Esophagus squamous epithelium (tissue), 4 donors: ENCODE data around the gene BCL2.

Experiments used
- POLR2A ChIP-seq, 4 donors: fragments of 450-650 bp; IDR thresholded peaks; one replicate each; pipeline ENCODE4 v1.6.1; 2017; ENCODE audit warnings: antibody characterized with exemption in 4 of 4, mild to moderate bottlenecking in 4 of 4, moderate library complexity in 3 of 4
- TF ChIP-seq, protein P1 (sequence below), 6 experiments: fragments of 450-650 bp in 4 of 6; fragments of 200-600 bp in 2 of 6; sonication (generic) in 2 of 6; IDR thresholded peaks; one replicate each; pipeline ENCODE4 v1.5.1; 2016 to 2019; ENCODE audit warnings: antibody characterized with exemption in 6 of 6, mild to moderate bottlenecking in 4 of 6, moderate library complexity in 4 of 6

DNA sequence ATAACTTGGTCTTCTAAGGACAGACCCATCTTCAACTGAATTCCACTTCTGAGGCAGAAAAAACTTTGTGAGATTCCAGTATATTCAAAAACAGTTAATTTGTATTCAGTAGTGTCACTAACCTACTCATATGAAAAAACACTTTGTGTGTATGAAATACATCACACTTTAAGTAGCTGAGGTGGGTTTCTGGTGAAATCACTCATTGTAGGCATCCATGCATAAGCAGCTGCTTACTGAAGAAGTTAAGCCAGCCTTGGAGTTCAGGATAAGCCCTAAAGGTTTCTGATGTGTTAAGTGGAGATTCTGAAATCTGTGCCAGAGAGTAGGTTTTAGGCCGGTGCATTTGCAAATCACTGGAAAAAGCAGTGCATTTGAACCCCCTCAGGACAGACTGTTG is 128.2 kb downstream of the BCL2 start:
- TF ChIP-seq, protein P1, sequence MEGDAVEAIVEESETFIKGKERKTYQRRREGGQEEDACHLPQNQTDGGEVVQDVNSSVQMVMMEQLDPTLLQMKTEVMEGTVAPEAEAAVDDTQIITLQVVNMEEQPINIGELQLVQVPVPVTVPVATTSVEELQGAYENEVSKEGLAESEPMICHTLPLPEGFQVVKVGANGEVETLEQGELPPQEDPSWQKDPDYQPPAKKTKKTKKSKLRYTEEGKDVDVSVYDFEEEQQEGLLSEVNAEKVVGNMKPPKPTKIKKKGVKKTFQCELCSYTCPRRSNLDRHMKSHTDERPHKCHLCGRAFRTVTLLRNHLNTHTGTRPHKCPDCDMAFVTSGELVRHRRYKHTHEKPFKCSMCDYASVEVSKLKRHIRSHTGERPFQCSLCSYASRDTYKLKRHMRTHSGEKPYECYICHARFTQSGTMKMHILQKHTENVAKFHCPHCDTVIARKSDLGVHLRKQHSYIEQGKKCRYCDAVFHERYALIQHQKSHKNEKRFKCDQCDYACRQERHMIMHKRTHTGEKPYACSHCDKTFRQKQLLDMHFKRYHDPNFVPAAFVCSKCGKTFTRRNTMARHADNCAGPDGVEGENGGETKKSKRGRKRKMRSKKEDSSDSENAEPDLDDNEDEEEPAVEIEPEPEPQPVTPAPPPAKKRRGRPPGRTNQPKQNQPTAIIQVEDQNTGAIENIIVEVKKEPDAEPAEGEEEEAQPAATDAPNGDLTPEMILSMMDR (IDR thresholded peaks at IDR 0.05) = no peak
- no peak for TF ChIP-seq POLR2A (IDR thresholded peaks at IDR 0.05)
